NOMO-1 (cell line): ENCODE measurements around the gene EEF1G.
"Not testable (repeated sequence)": the region's sequence is repeated elsewhere in the genome, so short reads cannot be mapped to it uniquely, and the experiment has no call there.

Source experiments
- DNase-seq, 2 experiments: peaks; one replicate each; lab custom pipeline; 2025; ENCODE audit not compliant: unreplicated experiment in 2 of 2; lab: John Stamatoyannopoulos, UW

The EEF1G gene

DNA sequence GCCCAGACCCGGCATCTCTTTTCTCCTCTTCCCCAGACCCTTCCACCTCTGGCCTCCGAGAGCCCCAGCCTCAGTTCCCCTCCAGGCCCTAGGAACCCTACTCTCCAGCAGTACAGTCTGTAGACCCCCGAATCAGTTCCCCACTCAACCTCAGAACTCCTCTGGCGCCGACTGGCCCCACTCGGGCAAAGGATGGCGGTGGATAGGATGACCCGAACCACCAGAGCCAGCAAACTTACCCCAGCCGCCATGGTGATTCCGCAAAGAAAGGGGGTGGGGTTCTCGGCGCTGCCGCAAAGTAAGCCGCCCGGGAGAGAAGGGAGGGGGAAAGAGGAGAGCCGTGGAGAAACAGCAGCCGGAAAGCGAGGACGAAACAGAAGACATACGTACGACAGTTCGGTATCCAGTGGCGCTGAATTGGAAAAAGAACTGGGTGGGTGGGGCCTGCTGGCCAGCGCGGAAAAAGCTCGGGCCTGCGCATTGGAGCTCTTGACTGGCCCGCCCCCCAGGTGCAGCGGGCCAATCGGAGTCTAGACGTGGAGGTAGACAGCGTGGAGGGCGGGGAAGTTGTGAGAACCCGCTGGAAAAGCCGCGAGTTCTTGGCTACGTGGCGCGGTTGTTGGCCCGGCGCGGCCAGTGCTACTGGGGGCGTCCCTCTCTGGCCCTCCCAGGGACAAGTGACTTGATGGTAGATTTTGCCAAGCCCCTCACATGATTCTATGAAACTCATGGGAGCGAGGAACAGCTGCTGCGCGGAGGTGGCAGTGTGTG lies at the start of gene EEF1G:
TSS of gene EEF1G (minus strand) at position 300 of the 771 bp plus-strand sequence. CDS start at position 251, 49 bp downstream.
- peak; percentile 100 for DNase-seq

- no peak for DNase-seq
Observed at GRCh38 chr11:62622476-62623089, 48.9 kb upstream of the EEF1G start.

- DNase-seq, result peak; percentile 94 to 97
Observed at GRCh38 chr11:62621567-62622470, 48.1 kb upstream of the EEF1G start, which contains the start of gene B3GAT3. TSS of gene B3GAT3 (minus strand) at chr11:62621986. CDS start at chr11:62621947, 39 bp downstream.

GRCh38 chr11:62621027-62621566 lies 47.4 kb upstream of the EEF1G start:
- DNase-seq, result no peak

- not testable (repeated sequence) for DNase-seq
Observed at GRCh38 chr11:62616957-62617356, 43.3 kb upstream of the EEF1G start.

DNA sequence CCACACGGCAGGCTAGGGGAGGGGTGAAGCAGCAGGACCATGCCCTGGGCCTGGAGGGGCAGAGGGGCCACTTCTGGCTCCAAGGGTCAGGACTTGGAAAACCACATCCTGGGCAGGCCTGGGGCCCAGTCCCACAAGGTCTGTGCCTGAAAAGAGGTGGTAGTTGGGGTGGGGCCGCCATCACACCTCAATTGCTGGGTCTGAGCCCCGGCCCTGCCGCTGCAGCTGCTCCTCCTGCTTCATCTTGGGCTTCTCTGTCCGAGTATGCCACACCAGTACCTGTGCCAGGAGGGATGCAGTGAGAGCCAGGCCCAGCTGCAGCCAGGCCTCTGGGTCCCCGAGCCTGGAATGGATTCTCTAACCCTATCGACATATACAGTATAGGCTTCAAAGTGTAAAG lies 41.8 kb upstream of the EEF1G start:
- no peak for DNase-seq

DNA sequence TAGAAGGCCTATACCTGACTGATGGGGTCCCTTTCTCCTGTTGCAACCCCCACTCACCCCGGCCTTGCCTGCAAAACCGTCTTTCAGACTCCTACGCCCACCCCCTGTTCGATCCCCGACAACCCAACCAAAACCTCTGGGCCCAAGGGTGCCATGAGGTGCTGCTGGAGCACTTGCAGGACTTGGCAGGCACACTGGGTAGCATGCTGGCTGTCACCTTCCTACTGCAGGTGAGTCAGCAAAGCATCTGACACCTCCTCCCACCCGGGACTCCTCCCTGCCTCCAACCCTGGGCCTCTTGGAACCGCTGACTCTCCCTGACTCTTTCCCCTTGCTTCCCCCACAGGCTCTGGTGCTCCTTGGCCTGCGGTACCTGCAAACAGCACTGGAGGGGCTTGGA lies 40.6 kb upstream of the EEF1G start:
- DNase-seq, result no peak

- no peak for DNase-seq
Observed at GRCh38 chr11:62613291-62613778, 39.6 kb upstream of the EEF1G start.

DNA sequence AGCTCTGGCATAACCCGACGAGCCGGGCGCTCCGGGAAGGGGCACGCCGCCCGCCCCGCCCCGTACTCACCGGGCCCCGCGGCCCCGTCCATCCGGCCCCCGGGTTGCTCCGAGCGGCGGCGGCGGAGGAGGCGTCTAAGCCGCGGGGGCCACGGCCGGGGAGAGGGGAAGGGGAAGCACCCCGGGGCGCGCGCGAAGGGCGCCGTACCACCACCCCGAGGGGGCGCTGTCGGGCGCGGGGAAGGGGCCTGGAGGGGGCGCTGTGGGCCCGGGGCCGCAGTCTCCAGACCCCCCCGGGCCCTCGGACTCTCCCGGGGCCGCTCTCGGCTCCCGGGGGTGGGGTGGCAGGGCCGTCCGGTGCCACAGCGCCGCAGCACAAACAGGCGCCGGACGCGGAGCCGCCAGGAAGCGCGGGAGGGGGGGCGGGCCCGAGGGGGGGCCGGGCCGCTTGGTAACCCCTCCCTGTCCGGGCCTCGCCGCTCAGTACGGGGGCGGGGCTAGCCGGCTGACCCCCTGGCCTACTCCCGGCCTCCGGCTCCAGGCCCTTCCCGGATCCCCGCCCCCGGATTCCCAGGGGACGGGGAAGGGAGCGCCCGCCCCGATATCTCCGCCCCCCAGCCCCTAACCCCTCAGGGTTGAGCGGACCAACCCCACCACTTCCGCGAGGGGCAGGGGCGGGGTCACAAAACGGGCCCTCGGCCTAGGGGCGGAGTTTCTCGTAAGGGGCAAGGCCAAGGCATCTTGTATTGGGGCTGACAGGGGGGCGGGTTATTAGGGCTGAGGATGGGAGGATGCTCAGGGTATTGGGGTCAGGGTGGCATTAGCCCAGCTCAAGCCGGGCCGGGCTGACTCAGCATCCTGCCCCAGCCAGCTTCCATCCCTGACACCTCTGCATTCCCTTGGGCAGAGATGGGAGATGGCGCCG lies 38.9 kb upstream of the EEF1G start, which contains the start of the genes EML3 and ROM1:
TSS of gene EML3 (minus strand) at position 410 of the 925 bp plus-strand sequence. CDS start at position 92, 318 bp downstream.
TSS of gene ROM1 (plus strand) at position 892 of the 925 bp plus-strand sequence. CDS start at position 917, 25 bp downstream.
- peak; percentile 69 to 73 for DNase-seq

DNA sequence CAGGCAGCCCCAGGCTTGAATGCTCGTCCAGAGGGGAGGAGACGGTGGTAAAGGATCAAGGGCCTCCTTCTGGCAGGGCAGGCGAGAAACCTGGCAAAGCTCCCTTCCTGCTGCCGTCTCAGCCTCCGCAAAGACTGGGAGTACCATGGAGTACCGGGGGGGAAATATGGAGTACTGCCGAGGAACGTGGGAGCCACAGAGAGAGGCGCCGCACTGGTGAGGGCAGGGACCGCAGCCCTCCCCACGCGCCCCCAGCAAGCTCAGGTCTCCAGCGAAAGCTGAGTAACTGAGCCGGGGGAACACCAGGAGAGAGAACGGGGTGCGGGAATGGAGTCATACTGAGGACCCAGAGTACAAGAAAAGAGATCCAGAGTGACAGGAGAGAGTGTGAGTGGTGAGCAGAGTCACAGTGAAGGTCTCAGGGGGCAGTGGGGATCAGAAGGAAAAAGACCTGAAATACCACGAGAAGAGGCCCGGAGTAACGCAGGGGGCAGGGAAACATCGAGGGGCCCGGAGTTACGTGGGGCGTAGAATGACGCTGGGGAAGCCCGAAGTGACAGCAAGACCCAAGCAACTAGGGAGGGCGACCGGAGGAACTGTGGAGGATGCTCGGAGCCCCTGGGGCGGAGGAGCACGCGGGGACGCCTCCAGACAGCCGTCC lies 38.1 kb upstream of the EEF1G start:
- peak; percentile 31 to 69 for DNase-seq

DNA sequence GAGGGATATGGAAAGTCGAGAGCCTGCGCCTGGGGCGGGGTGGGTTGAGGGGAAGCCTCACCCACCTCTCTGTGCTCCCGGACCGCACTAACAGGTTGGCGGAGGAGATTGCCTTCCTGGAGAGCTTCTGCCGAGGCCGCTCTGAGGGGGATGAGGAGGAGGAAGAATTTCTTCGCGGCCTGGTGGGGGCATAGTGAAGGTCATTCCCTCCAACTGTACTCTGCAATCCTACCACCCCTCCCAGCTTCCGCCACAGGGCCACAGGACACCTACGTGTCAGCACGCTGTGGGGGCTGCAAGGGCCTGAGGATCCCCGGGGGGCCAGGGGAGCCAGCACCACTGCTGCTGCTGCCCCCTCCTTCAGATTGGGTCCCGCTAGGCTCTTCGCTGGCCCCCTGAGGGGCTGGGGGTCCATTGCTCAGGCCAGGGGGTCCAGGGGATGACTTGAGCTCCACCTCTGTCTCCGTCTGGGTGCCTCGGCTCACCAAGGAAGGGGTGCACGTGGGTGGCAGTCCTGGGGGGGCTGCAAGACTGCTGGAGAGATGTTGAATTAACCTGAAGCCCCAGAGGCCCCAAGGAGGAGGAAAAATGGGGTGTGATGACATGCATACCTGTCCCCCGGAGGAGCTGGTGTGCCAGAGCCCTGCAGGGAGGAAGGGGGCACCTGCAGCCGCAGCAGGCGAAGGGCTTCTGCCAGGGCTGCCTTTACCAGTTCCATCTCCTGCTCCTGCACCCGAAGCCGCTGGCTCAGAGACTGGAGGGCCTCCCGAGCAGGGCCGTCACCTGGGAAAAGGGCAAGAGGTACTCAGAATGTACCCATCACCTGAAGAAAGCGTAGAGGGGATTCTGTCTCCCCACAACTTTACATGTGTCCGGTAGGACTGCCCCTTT lies 37.4 kb upstream of the EEF1G start:
- no peak for DNase-seq

DNA sequence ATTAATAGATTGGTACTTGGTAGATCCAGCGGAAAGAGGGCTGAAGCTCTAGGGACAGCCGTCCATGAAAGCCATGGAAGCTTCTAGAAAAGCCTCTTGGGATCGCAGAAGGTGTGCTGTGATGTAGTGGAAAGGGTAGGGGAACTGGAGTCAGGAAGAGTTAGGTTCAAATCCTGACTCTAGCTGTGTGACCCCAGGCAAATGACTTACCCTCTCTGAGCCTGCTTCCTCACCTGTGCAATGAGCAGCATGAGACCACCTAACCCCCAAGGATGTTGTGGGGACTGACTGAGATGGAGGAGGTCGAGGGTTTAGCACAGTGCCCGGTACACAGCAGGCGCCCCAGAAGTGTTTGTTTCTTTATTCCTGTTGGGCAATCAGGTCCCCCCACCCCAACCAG lies 36.7 kb upstream of the EEF1G start:
- DNase-seq, result no peak

- DNase-seq, result no peak
Observed at GRCh38 chr11:62608776-62609175, 35.1 kb upstream of the EEF1G start.

DNA sequence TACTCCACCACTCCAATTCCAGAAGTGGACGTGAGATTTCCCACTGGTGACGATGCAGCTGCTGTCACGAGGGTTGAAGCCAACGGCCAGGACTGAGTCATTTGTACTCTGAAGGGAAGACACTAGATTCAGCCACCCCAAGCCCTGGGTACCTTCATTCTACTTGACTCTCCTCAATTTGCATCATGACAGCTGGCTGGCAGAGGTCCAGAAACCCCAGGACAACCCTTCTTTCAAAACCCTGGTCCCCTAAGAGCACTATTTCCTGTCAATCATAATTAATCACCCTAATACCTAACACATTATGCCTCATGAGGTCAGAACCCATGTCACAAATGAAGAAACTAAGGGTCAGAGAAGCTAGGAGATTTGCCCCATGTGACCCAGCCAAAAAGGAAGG lies 34.0 kb upstream of the EEF1G start:
- no peak for DNase-seq

DNA sequence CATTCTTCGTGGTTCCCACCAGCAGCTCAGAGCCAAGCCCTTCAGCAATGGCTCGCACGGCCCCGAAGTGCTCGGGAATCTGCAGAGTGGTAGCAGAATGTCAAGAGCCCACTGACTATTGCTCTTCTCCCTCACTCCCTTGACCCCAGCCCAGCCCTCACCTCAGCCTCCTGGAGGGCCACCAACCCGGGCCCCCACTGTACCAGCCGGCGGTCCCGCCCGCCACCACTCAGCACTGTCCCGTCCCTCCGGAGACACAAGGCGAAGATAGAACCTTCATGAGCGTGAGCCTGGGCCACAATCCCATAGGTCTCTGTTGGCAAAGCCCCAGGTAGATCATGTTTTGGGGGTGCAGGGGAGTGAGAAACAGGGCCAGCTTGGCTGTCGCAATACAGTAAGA lies 32.2 kb upstream of the EEF1G start:
- no peak for DNase-seq

- DNase-seq, result no peak
Observed at GRCh38 chr11:62605467-62605866, 31.8 kb upstream of the EEF1G start.

DNA sequence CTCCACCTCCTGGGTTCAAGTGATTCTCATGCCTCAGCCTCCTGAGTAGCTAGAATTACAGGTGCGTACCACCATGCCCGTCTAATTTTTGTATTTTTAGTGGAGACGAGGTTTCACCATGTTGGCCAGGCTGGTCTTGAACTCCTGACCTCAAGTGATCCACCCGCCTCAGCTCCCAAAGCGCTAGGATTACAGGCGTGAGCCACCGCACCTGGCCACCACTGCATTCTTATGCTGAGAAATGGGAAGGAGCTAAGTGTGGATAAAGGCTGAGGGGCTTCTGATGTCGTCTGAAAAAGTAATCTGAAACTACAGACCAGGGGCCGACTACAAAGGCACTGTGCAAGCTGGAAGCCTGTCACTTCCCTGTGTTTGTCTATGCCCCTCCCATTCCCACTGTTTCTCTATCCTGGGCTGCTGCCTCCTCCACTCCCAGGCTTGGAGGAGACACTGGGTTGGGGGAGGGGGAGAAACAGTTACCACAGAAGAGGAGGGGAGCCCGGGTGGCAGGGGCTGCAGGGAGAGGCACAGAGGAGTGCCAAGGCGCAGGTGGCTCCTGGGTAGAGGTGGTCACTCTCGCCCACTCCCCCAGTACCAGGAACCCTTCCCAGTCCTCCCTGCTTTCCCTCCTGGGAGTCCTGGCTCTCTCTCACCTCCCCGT lies 30.9 kb upstream of the EEF1G start:
- DNase-seq, result no peak
